GM23338 (cell line): ENCODE results near the gene LRRIQ4. TPM values are rescaled to one million over a fixed set of nuclear protein-coding genes. Genes with fewer than 3 reads are reported as not detected.

ENCODE experiments used
- ATAC-seq: fragments of 200-7000 bp; cut with Tn5 transposase; 3 replicates; pipeline ENCODE4 v1.9.1; 2020
- DNase-seq: peaks from one replicate; pipeline ENCODE4 v3.0.0-alpha.2; 2015; ENCODE audit warnings: low spot score
- H2AFZ ChIP-seq: fragments of 200-600 bp; sonication (generic); 2 replicates; pipeline ENCODE4 v1.8.0; 2016; ENCODE audit warnings: antibody characterized with exemption, mild to moderate bottlenecking, moderate library complexity
- H3F3A ChIP-seq: fragments of 200-600 bp; sonication (generic); replicated peaks from 2 replicates; pipeline ENCODE4 v1.8.0; 2017; ENCODE audit warnings: antibody characterized with exemption, mixed run types, low read depth
- H3K27ac ChIP-seq: fragments of 200-600 bp; sonication (generic); 2 replicates; pipeline ENCODE4 v1.6.1; 2016; ENCODE audit warnings: low read depth
- H3K27me3 ChIP-seq: fragments of 200-600 bp; sonication (generic); 2 replicates; pipeline ENCODE4 v1.8.0; 2016; ENCODE audit warnings: mild to moderate bottlenecking, mixed run types, moderate library complexity; ENCODE audit not compliant: insufficient read depth
- H3K36me3 ChIP-seq: fragments of 200-600 bp; sonication (generic); 2 replicates; pipeline ENCODE4 v1.8.0; 2016; ENCODE audit warnings: mild to moderate bottlenecking; ENCODE audit not compliant: insufficient read depth
- H3K4me1 ChIP-seq: fragments of 200-600 bp; sonication (generic); 2 replicates; pipeline ENCODE4 v1.8.0; 2016; ENCODE audit warnings: mild to moderate bottlenecking, moderate library complexity; ENCODE audit not compliant: insufficient read depth
- H3K4me2 ChIP-seq: fragments of 200-600 bp; sonication (generic); 2 replicates; pipeline ENCODE4 v1.7.1; 2017; ENCODE audit warnings: mixed run types
- H3K4me3 ChIP-seq: fragments of 200-600 bp; sonication (generic); 2 replicates; pipeline ENCODE4 v1.6.1; 2016; ENCODE audit warnings: mixed run types
- H3K79me2 ChIP-seq: fragments of 200-600 bp; sonication (generic); replicated peaks from 2 replicates; pipeline ENCODE4 v1.8.0; 2017; ENCODE audit warnings: mild to moderate bottlenecking; ENCODE audit not compliant: insufficient read depth
- H3K9me2 ChIP-seq: fragments of 200-600 bp; sonication (generic); 2 replicates; pipeline ENCODE4 v1.8.0; 2017; ENCODE audit not compliant: insufficient read depth
- H4K20me1 ChIP-seq: fragments of 200-600 bp; sonication (generic); replicated peaks from 2 replicates; pipeline ENCODE4 v1.8.0; 2017; ENCODE audit warnings: mild to moderate bottlenecking; ENCODE audit not compliant: insufficient read depth
- H3K27ac Mint-ChIP-seq: 2 replicates; pipeline ENCODE4 v1.8.0; 2020; ENCODE audit warnings: inconsistent platforms, mild to moderate bottlenecking, moderate library complexity, mixed read lengths
- H3K27me3 Mint-ChIP-seq: 3 replicates; pipeline ENCODE4 v1.8.0; 2022; ENCODE audit warnings: low read depth, mild to moderate bottlenecking, moderate library complexity, mixed read lengths, inconsistent platforms; ENCODE audit not compliant: insufficient read depth, poor library complexity
- H3K36me3 Mint-ChIP-seq: 3 replicates; pipeline ENCODE4 v1.8.0; 2021; ENCODE audit warnings: low read depth, mild to moderate bottlenecking, inconsistent platforms, moderate library complexity, mixed read lengths
- H3K4me1 Mint-ChIP-seq: 3 replicates; pipeline ENCODE4 v1.8.0; 2020; ENCODE audit warnings: mild to moderate bottlenecking, inconsistent platforms, mixed read lengths
- H3K4me3 Mint-ChIP-seq: 3 replicates; pipeline ENCODE4 v1.8.0; 2021; ENCODE audit warnings: moderate library complexity, mild to moderate bottlenecking, inconsistent platforms, mixed read lengths
- H3K9me3 Mint-ChIP-seq: 3 replicates; pipeline ENCODE4 v1.8.0; 2020; ENCODE audit warnings: moderate library complexity, mild to moderate bottlenecking, inconsistent platforms, mixed read lengths
- CREB1 ChIP-seq: fragments of 250-450 bp; sonication (Bioruptor Pico); IDR thresholded peaks from 2 replicates; pipeline ENCODE4 v1.5.0; 2020; ENCODE audit warnings: low read depth, mild to moderate bottlenecking, moderate library complexity
- CTCF ChIP-seq, 2 experiments: fragments of 200-600 bp in 1 of 2; sonication (generic) in 1 of 2; conservative IDR thresholded peaks; 2 replicates each; pipeline versions ENCODE4 v1.5.1 to v1.6.1; 2016 to 2017; ENCODE audit warnings: antibody characterized with exemption in 2 of 2, low read depth in 2 of 2, mild to moderate bottlenecking in 2 of 2, moderate library complexity in 1 of 2
- ETS1 ChIP-seq: IDR thresholded peaks from 2 replicates; pipeline ENCODE4 v1.6.1; 2016; ENCODE audit warnings: antibody characterized with exemption
- EZH2 ChIP-seq: fragments of 200-600 bp; sonication (generic); IDR thresholded peaks from one replicate; pipeline ENCODE4 v1.8.0; 2017; ENCODE audit warnings: antibody characterized with exemption, mild to moderate bottlenecking, low read depth; ENCODE audit not compliant: unreplicated experiment
- EZH2phosphoT487 ChIP-seq: fragments of 200-600 bp; sonication (generic); IDR thresholded peaks from one replicate; pipeline ENCODE4 v1.8.1; 2018; ENCODE audit warnings: antibody characterized with exemption; ENCODE audit not compliant: unreplicated experiment
- JUNB ChIP-seq: IDR thresholded peaks from one replicate; pipeline ENCODE4 v1.6.1; 2016; ENCODE audit warnings: antibody characterized with exemption; ENCODE audit not compliant: unreplicated experiment
- NANOG ChIP-seq: IDR thresholded peaks from 2 replicates; pipeline ENCODE4 v1.6.1; 2016; ENCODE audit warnings: antibody characterized with exemption, borderline replicate concordance
- POLR2AphosphoS5 ChIP-seq: IDR thresholded peaks from 2 replicates; pipeline ENCODE4 v1.6.1; 2016; ENCODE audit warnings: antibody characterized with exemption, low read depth
- REST ChIP-seq: IDR thresholded peaks from one replicate; pipeline ENCODE4 v1.6.1; 2018; ENCODE audit warnings: antibody characterized with exemption; ENCODE audit not compliant: unreplicated experiment
- STAT1 ChIP-seq: IDR thresholded peaks from one replicate; pipeline ENCODE4 v1.6.1; 2016; ENCODE audit warnings: antibody characterized with exemption; ENCODE audit not compliant: unreplicated experiment
- ZNF114 ChIP-seq: fragments of 250-450 bp; sonication (Bioruptor Pico); IDR thresholded peaks from 2 replicates; pipeline ENCODE4 v1.5.0; 2020; ENCODE audit warnings: mild to moderate bottlenecking, moderate library complexity
- ZNF331 ChIP-seq: fragments of 250-450 bp; sonication (Bioruptor Pico); IDR thresholded peaks from 2 replicates; pipeline ENCODE4 v1.5.0; 2020; ENCODE audit warnings: low read depth, mild to moderate bottlenecking, moderate library complexity
- ZNF462 ChIP-seq: fragments of 250-450 bp; sonication (Bioruptor Pico); IDR thresholded peaks from 2 replicates; pipeline ENCODE4 v1.5.0; 2020; ENCODE audit warnings: mild to moderate bottlenecking, moderate library complexity
- polyA plus RNA-seq: library from polyadenylated mRNA; unstranded; fragments of >200 nt; fragmentation: Nextera tagmentation; extraction: Ambion mirVana; gene quantifications from 2 replicates; pipeline ENCODE4 v1.2.1, GENCODE V29; 2016
- total RNA-seq: library from RNA; depleted of rRNA; stranded (reverse); fragments of >200 nt; shearing (Covaris generic); gene quantifications from 2 replicates; pipeline ENCODE4 v1.2.3, GENCODE V29; 2014

LRRIQ4 gene
- total and polyA plus RNA-seq, 2 experiments from 2014 or later = 0.29 TPM; not detected in 1

GRCh38 chr3:169777822-169778221 is 34.8 kb upstream of the LRRIQ4 start:
- no peaks in the 10 kb centered on the region for H3K9me2 ChIP-seq
- peaks cover under 1% of the 10 kb centered on the region for H3K27me3 Mint-ChIP-seq
- H3K9me3 Mint-ChIP-seq = no peaks in the 10 kb centered on the region
- peaks cover 27% of the 10 kb centered on the region for H3K4me1 ChIP-seq
- H3K4me3 ChIP-seq = no peak overlapping the region
- ATAC-seq = no peak
- peaks cover 29% of the 10 kb centered on the region for H3K36me3 ChIP-seq
- H3K4me2 ChIP-seq = no peak overlapping the region
- no peak overlapping the region for H3K27ac ChIP-seq
- no peak overlapping the region for H2AFZ ChIP-seq
- H3K27me3 ChIP-seq = no peaks in the 10 kb centered on the region
- DNase-seq = no peak
- H3K79me2 ChIP-seq = peaks cover 58% of the 10 kb centered on the region
- peaks cover 32% of the 10 kb centered on the region for H3K4me1 Mint-ChIP-seq
- H3F3A ChIP-seq = no peaks in the 10 kb centered on the region
- no peak for TF ChIP-seq CREB1 (CRISPR knock-in tag)
- no peak for TF ChIP-seq ETS1
- no peak for TF ChIP-seq ZNF331 (CRISPR knock-in tag)
- TF ChIP-seq REST = no peak
- TF ChIP-seq CTCF (conservative IDR thresholded peaks at IDR 0.05; ENCODE audit: low read depth in 2 of 2) = no peak
- no peak for TF ChIP-seq EZH2
- no peak for TF ChIP-seq EZH2phosphoT487
- TF ChIP-seq ZNF462 (CRISPR knock-in tag) = no peak
- TF ChIP-seq JUNB = no peak
- TF ChIP-seq NANOG = no peak
- TF ChIP-seq ZNF114 (CRISPR knock-in tag) = no peak
- TF ChIP-seq POLR2AphosphoS5 = no peak
- no peak for TF ChIP-seq STAT1
- peaks cover 79% of the 10 kb centered on the region for H3K36me3 Mint-ChIP-seq
- H3K4me3 Mint-ChIP-seq = no peak overlapping the region
- no peak overlapping the region for H3K27ac Mint-ChIP-seq
- H4K20me1 ChIP-seq = no peaks in the 10 kb centered on the region; the same call in 1 of the 2 replicates
